Thymus (tissue), 11 donors: ENCODE data around the gene CDH19. TPM values are rescaled to one million over a fixed set of nuclear protein-coding genes. Genes with fewer than 3 reads are reported as not detected.

Source experiments
- DNase-seq, 9 donors: peaks; one replicate each; pipeline ENCODE4 v3.0.0-alpha.2; 2013; ENCODE audit warnings: low spot score in 9 of 9, low read depth in 6 of 9, missing footprints in 1 of 9
- H3K27ac ChIP-seq, 2 donors: one replicate each; pipeline ENCODE4 v1.5.1; 2013; ENCODE audit warnings: control low read depth in 1 of 2, low read depth in 1 of 2, low read length in 1 of 2, mild to moderate bottlenecking in 1 of 2, moderate library complexity in 1 of 2
- H3K27me3 ChIP-seq, 2 donors: one replicate each; pipeline ENCODE4 v1.5.1; 2013; ENCODE audit warnings: low read length in 1 of 2; ENCODE audit not compliant: control insufficient read depth in 2 of 2, insufficient read depth in 1 of 2
- H3K36me3 ChIP-seq, 2 donors: one replicate each; pipeline ENCODE4 v1.5.1; 2013; ENCODE audit warnings: low read length in 1 of 2, mild to moderate bottlenecking in 1 of 2, moderate library complexity in 1 of 2; ENCODE audit not compliant: control insufficient read depth in 2 of 2, insufficient read depth in 2 of 2
- H3K4me1 ChIP-seq, 2 donors: one replicate each; pipeline ENCODE4 v1.5.1; 2013; ENCODE audit warnings: low read length in 2 of 2; ENCODE audit not compliant: control insufficient read depth in 2 of 2, insufficient read depth in 2 of 2
- H3K4me3 ChIP-seq, 2 donors: one replicate each; pipeline ENCODE4 v1.5.1; 2013; ENCODE audit warnings: low read length in 2 of 2, control low read depth in 1 of 2, mild to moderate bottlenecking in 1 of 2
- H3K9me3 ChIP-seq, 2 donors: one replicate each; pipeline ENCODE4 v1.5.1; 2013; ENCODE audit warnings: low read length in 1 of 2, mild to moderate bottlenecking in 1 of 2; ENCODE audit not compliant: control insufficient read depth in 2 of 2, insufficient read depth in 1 of 2
- WGBS: extraction: QIAGEN DNeasy Blood & Tissue Kit; methylation state at CpG from one replicate; pipeline ENCODE4 v1.1.7; 2013; 5-methylcytosine and 5-hydroxymethylcytosine counted together
- polyA plus RNA-seq: library from polyadenylated mRNA; stranded (reverse); fragments of 200-250 nt; gene quantifications from one replicate; pipeline ENCODE4 v1.2.3, GENCODE V29; 2013
- total RNA-seq: library from RNA; stranded (reverse); fragments of 120-200 nt; gene quantifications from one replicate; pipeline ENCODE4 v1.2.4, GENCODE V29; 2013
- donor health status: healthy.

CDH19 gene
- total and polyA plus RNA-seq, 2 donors = 0.05 to 0.68 TPM

GRCh38 chr18:66555585-66555984 is 48.3 kb downstream of the CDH19 start:
- 99% methylated on average over 2 of the region's 2 CpGs for WGBS
- no peaks in the 10 kb centered on the region for H3K9me3 ChIP-seq

GRCh38 chr18:66553824-66554223 is 50.1 kb downstream of the CDH19 start:
- H3K27ac ChIP-seq = no peak overlapping the region
- no peaks in the 10 kb centered on the region for H3K27me3 ChIP-seq
- no peaks in the 10 kb centered on the region for H3K36me3 ChIP-seq
- no peak overlapping the region for H3K4me3 ChIP-seq
- H3K9me3 ChIP-seq = no peaks in the 10 kb centered on the region
- H3K4me1 ChIP-seq = no peaks in the 10 kb centered on the region
- DNase-seq = no peak
- WGBS = 94% methylated on average over 1 of the region's 1 CpG

More at GRCh38 chr18:66555585-66555984, 48.3 kb downstream of the CDH19 start:
- Histone ChIP-seq H3K4me1 (no peaks in the 10 kb centered on the region), H3K27me3 (no peaks in the 10 kb centered on the region), H3K27ac (no peak overlapping the region), H3K4me3 (no peak overlapping the region), H3K36me3 (no peaks in the 10 kb centered on the region)
- no peak for DNase-seq

- no peaks in the 10 kb centered on the region for H3K27me3 ChIP-seq
- 96% methylated on average over 3 of the region's 3 CpGs for WGBS
- no peaks in the 10 kb centered on the region for H3K4me1 ChIP-seq
- H3K9me3 ChIP-seq = no peaks in the 10 kb centered on the region
- DNase-seq = no peak
- no peak overlapping the region for H3K4me3 ChIP-seq
- no peaks in the 10 kb centered on the region for H3K36me3 ChIP-seq
- H3K27ac ChIP-seq = no peak overlapping the region
Observed at GRCh38 chr18:66550366-66550765, 53.5 kb downstream of the CDH19 start.

- Histone ChIP-seq H3K9me3 (no peaks in the 10 kb centered on the region), H3K27me3 (no peaks in the 10 kb centered on the region), H3K27ac (no peak overlapping the region), H3K4me3 (no peak overlapping the region), H3K36me3 (no peaks in the 10 kb centered on the region), H3K4me1 (no peaks in the 10 kb centered on the region)
- no peak for DNase-seq
- WGBS = 87% methylated on average over 3 of the region's 3 CpGs
Observed at GRCh38 chr18:66548747-66549146, 55.1 kb downstream of the CDH19 start.

- DNase-seq = no peak
- no peak overlapping the region for H3K27ac ChIP-seq
- H3K9me3 ChIP-seq = no peaks in the 10 kb centered on the region
- H3K4me1 ChIP-seq = no peaks in the 10 kb centered on the region
- no peak overlapping the region for H3K4me3 ChIP-seq
- 93% methylated on average over 4 of the region's 4 CpGs for WGBS
- no peaks in the 10 kb centered on the region for H3K27me3 ChIP-seq
- no peaks in the 10 kb centered on the region for H3K36me3 ChIP-seq
Observed at GRCh38 chr18:66534110-66534509, 69.8 kb downstream of the CDH19 start.

- H3K4me3 ChIP-seq = no peak overlapping the region
- H3K9me3 ChIP-seq = no peaks in the 10 kb centered on the region
- no peaks in the 10 kb centered on the region for H3K36me3 ChIP-seq
- no peaks in the 10 kb centered on the region for H3K4me1 ChIP-seq
- WGBS = 76% methylated on average over 1 of the region's 1 CpG
- H3K27me3 ChIP-seq = no peaks in the 10 kb centered on the region
- DNase-seq = no peak
- no peak overlapping the region for H3K27ac ChIP-seq
Observed at GRCh38 chr18:66533693-66534092, 70.2 kb downstream of the CDH19 start.

- H3K4me3 ChIP-seq = no peak overlapping the region
- H3K27ac ChIP-seq = no peak overlapping the region
- H3K27me3 ChIP-seq = no peaks in the 10 kb centered on the region
- WGBS = 93% methylated on average over 18 of the region's 18 CpGs
- H3K36me3 ChIP-seq = no peaks in the 10 kb centered on the region
- DNase-seq = no peak
- no peaks in the 10 kb centered on the region for H3K4me1 ChIP-seq
- no peaks in the 10 kb centered on the region for H3K9me3 ChIP-seq
Observed at GRCh38 chr18:66523219-66523991, 80.5 kb downstream of the CDH19 start.

- H3K4me3 ChIP-seq = no peak overlapping the region
- no peak overlapping the region for H3K27ac ChIP-seq
- no peak for DNase-seq
- H3K27me3 ChIP-seq = no peaks in the 10 kb centered on the region
- no peaks in the 10 kb centered on the region for H3K4me1 ChIP-seq
- no peaks in the 10 kb centered on the region for H3K36me3 ChIP-seq
- WGBS = 97% methylated on average over 1 of the region's 1 CpG
- H3K9me3 ChIP-seq = no peaks in the 10 kb centered on the region
Observed at GRCh38 chr18:66513996-66514395, 89.9 kb downstream of the CDH19 start.

- Histone ChIP-seq H3K4me1 (no peaks in the 10 kb centered on the region), H3K36me3 (no peaks in the 10 kb centered on the region), H3K27me3 (no peaks in the 10 kb centered on the region), H3K4me3 (no peak overlapping the region), H3K27ac (no peak overlapping the region), H3K9me3 (no peaks in the 10 kb centered on the region)
- DNase-seq = no peak
Observed at GRCh38 chr18:66511792-66512191, 92.1 kb downstream of the CDH19 start.
